CD4-positive, alpha-beta T cell (primary cell): ENCODE data around the gene MPDZ. TPM values are rescaled to one million over a fixed set of nuclear protein-coding genes. Genes with fewer than 3 reads are reported as not detected.

ENCODE experiments used
- ATAC-seq: fragments of 200-7000 bp; cut with Tn5 transposase; one replicate; pipeline ENCODE4 v1.10.0; 2022; ENCODE audit warnings: mild to moderate bottlenecking; ENCODE audit not compliant: poor library complexity
- CTCF ChIA-PET: fragments of 350-600 bp; sonication (Branson Sonifier 250); formaldehyde crosslinking; loops from one replicate; lab custom pipeline; 2021; ENCODE audit warnings: antibody characterized with exemption, inconsistent platforms; lab: Charles Lee
- POLR2A ChIA-PET: fragments of 350-600 bp; sonication (Branson Sonifier 250); formaldehyde crosslinking; loops from one replicate; lab custom pipeline; 2021; ENCODE audit warnings: antibody characterized with exemption, inconsistent platforms; lab: Charles Lee
- DNase-seq, 14 experiments: peaks; one replicate each; pipeline ENCODE4 v3.0.0-alpha.2; 2013 to 2020; ENCODE audit warnings: mixed read lengths in 2 of 14
- H3K27ac ChIP-seq, 2 donors: one replicate each; pipeline versions ENCODE4 v1.5.1 to v1.7.0; 2013; ENCODE audit warnings: low read length in 2 of 2, low read depth in 1 of 2, mild to moderate bottlenecking in 1 of 2
- H3K27me3 ChIP-seq, 2 experiments: 1 replicate in 1 of 2; 2 replicates in 1 of 2; pipeline versions ENCODE4 v1.6.1 to v1.7.0; 2013; ENCODE audit warnings: low read length in 2 of 2, control low read depth in 1 of 2, mild to moderate bottlenecking in 1 of 2, moderate library complexity in 1 of 2; ENCODE audit not compliant: insufficient read depth in 2 of 2, control insufficient read depth in 1 of 2
- H3K36me3 ChIP-seq: one replicate; pipeline ENCODE4 v1.6.1; 2013; ENCODE audit warnings: low read length, control low read depth; ENCODE audit not compliant: insufficient read depth
- H3K4me1 ChIP-seq: one replicate; pipeline ENCODE4 v1.6.1; 2013; ENCODE audit warnings: low read length, control low read depth; ENCODE audit not compliant: insufficient read depth
- H3K4me3 ChIP-seq: one replicate; pipeline ENCODE4 v1.5.1; 2013; ENCODE audit warnings: mild to moderate bottlenecking, low read length, moderate library complexity
- H3K9me3 ChIP-seq, 2 experiments: 1 replicate in 1 of 2; 2 replicates in 1 of 2; pipeline versions ENCODE4 v1.6.1 to v1.7.0; 2013; ENCODE audit warnings: low read length in 2 of 2, mild to moderate bottlenecking in 2 of 2, control low read depth in 1 of 2, moderate library complexity in 1 of 2; ENCODE audit not compliant: control insufficient read depth in 1 of 2, insufficient read depth in 1 of 2
- H3K27ac Mint-ChIP-seq: one replicate; pipeline ENCODE4 v1.8.0; 2020; ENCODE audit warnings: mixed read lengths
- H3K27me3 Mint-ChIP-seq: one replicate; pipeline ENCODE4 v1.8.0; 2021; ENCODE audit warnings: mixed read lengths
- H3K36me3 Mint-ChIP-seq: one replicate; pipeline ENCODE4 v1.8.0; 2021; ENCODE audit warnings: low read depth, mixed read lengths
- H3K4me1 Mint-ChIP-seq: one replicate; pipeline ENCODE4 v1.8.0; 2021; ENCODE audit warnings: low read depth, mixed read lengths
- H3K4me3 Mint-ChIP-seq: one replicate; pipeline ENCODE4 v1.8.0; 2020; ENCODE audit warnings: mild to moderate bottlenecking, mixed read lengths
- H3K9me3 Mint-ChIP-seq: one replicate; pipeline ENCODE4 v1.8.0; 2020; ENCODE audit warnings: mixed read lengths
- intact Hi-C, 2 experiments: fragments of 100-400 bp; cut with DNase I in 1 of 2; cut with micrococcal nuclease in 1 of 2; formaldehyde crosslinking; loops; one replicate each; pipeline versions ENCODE4 v1.15.1 to v1.9.0; 2023 to 2025; cut with DNase I, micrococcal nuclease
- total RNA-seq, 174 experiments: library from RNA in 2 of 174; stranded (reverse) in 2 of 174; gene quantifications; one replicate each; pipeline ENCODE4 v1.2.3 and lab custom pipeline; 2021 to 2026
- TF ChIP-seq, protein P1 (sequence below): fragments of 200-600 bp; IDR thresholded peaks from one replicate; pipeline ENCODE4 v1.8.0; 2022; ENCODE audit warnings: antibody characterized with exemption, mild to moderate bottlenecking

Gene MPDZ
- total RNA-seq, 2 experiments from 2014 or later: not detected

DNA sequence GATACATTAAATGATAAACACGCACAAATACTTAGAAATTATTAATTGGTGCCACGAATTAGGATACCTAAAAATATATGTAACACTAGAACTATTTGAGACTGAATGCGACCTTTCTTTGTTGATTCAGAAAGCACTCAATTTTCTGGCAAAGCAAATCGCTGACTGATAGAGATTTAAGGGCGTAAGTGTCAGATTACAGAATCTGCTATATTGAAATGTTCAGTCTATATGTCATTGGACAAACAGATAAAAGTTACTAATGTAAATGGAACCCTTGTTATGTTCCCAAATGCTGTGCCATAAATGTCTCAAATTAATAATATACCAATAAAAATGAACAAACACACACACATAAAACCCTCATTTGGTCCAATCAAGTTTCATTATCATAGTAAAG, 137.9 kb downstream of the MPDZ start:
- ChIA-PET CTCF (no interaction called here), POLR2A (no interaction called here)
- Histone ChIP-seq H3K4me1 (no peaks in the 10 kb centered on the region), H3K27me3 (no peaks in the 10 kb centered on the region), H3K36me3 (no peaks in the 10 kb centered on the region), H3K4me3 (no peak overlapping the region), H3K9me3 (no peaks in the 10 kb centered on the region), H3K27ac (no peak overlapping the region)
- no peaks in the 10 kb centered on the region for H3K27me3 Mint-ChIP-seq
- intact Hi-C loops: no loop called here
- no peak overlapping the region for H3K4me3 Mint-ChIP-seq
- peaks cover 2% of the 10 kb centered on the region for H3K9me3 Mint-ChIP-seq
- no peaks in the 10 kb centered on the region for H3K36me3 Mint-ChIP-seq
- no peaks in the 10 kb centered on the region for H3K4me1 Mint-ChIP-seq
- TF ChIP-seq, protein P1, sequence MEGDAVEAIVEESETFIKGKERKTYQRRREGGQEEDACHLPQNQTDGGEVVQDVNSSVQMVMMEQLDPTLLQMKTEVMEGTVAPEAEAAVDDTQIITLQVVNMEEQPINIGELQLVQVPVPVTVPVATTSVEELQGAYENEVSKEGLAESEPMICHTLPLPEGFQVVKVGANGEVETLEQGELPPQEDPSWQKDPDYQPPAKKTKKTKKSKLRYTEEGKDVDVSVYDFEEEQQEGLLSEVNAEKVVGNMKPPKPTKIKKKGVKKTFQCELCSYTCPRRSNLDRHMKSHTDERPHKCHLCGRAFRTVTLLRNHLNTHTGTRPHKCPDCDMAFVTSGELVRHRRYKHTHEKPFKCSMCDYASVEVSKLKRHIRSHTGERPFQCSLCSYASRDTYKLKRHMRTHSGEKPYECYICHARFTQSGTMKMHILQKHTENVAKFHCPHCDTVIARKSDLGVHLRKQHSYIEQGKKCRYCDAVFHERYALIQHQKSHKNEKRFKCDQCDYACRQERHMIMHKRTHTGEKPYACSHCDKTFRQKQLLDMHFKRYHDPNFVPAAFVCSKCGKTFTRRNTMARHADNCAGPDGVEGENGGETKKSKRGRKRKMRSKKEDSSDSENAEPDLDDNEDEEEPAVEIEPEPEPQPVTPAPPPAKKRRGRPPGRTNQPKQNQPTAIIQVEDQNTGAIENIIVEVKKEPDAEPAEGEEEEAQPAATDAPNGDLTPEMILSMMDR: no peak
- no peak overlapping the region for H3K27ac Mint-ChIP-seq
- DNase-seq (no peak), ATAC-seq (no peak)

DNA sequence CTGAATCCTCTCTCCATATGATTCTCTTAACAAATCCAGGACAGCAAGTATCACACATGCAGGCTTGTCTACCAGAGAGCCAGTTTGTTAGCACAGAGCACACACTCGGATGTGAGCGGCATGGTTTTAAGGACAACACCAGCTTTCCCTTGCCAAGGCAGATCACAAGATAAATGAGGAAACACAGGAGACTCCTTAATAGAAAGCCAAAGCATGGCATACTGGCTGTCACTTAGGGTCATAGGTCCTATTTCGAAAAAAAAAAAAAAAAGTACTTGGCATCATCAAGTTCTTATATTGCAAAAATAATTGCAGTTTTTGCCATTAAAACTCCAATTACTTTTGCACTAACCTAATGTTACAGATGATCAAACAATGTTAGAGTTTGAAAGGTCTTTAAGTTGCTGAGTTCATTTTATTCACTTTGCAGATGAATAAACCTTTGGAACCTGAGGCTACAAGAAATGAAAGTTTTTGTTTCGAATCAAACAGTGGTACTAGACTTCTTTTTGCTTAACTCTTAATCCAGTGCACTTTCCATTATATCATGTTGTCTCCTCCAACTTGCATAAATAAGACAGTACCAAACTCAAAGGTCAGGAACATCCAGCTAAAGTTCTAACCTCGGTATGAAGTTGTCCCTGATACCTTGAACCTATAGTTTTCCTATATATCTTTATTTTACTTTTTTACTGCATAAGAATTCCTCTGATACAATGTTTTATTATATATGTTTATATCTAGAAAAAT, 138.5 kb downstream of the MPDZ start:
- H3K4me1 ChIP-seq: no peaks in the 10 kb centered on the region
- Mint-ChIP-seq H3K9me3 (peaks cover 2% of the 10 kb centered on the region), H3K4me1 (no peaks in the 10 kb centered on the region), H3K27me3 (no peaks in the 10 kb centered on the region), H3K4me3 (no peak overlapping the region), H3K27ac (no peak overlapping the region), H3K36me3 (no peaks in the 10 kb centered on the region)
- TF ChIP-seq, protein P1: no peak
- peaks cover 0 to 4% of the 10 kb centered on the region in 2 experiments for H3K9me3 ChIP-seq
- no peak overlapping the region for H3K4me3 ChIP-seq
- H3K27ac ChIP-seq: no peak overlapping the region
- ChIA-PET POLR2A (no interaction called here), CTCF (interaction anchor here (0.6 kb wide), 1 partner anchor 142 kb away, joined by 3 read pairs; no protein-coding TSS in a partner anchor)
- no peaks in the 10 kb centered on the region for H3K36me3 ChIP-seq
- ATAC-seq (no peak), DNase-seq (no peak)
- intact Hi-C loops: no loop called here
- no peaks in the 10 kb centered on the region for H3K27me3 ChIP-seq

DNA sequence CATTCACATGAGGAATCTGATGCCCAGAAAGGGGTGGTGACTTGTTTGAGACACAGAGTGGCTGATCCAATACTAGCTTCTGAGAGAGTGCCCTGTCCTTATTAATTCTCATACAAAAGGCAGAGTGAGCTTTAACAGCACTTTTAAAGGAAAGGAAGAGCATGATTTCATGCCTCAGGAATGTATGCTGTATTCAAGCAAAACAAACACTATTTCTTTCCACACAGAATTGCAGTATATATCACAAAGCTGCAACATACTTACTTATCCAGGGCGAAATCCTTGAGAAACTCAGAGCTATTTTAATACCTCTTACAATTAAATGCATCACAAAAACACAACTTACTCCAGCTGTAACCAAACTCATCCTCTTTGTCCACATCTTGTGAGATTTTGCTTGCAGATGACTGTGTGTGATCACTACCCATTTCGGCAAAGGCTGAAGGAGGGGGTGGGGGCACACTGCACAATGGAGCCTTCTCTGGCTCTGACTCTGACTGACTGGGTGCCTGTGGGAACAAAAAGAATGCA, 139.8 kb downstream of the MPDZ start:
- no peaks in the 10 kb centered on the region for H3K27me3 Mint-ChIP-seq
- no peak overlapping the region for H3K4me3 ChIP-seq
- POLR2A ChIA-PET: no interaction called here
- H3K36me3 ChIP-seq: no peaks in the 10 kb centered on the region
- no peaks in the 10 kb centered on the region for H3K4me1 ChIP-seq
- H3K27ac Mint-ChIP-seq: no peak overlapping the region
- peaks cover 0 to 4% of the 10 kb centered on the region in 2 experiments for H3K9me3 ChIP-seq
- no peaks in the 10 kb centered on the region for H3K4me1 Mint-ChIP-seq
- H3K9me3 Mint-ChIP-seq: peaks cover 7% of the 10 kb centered on the region
- TF ChIP-seq, protein P1: no peak
- no peak for ATAC-seq
- H3K27ac ChIP-seq: no peak overlapping the region
- DNase-seq: no peak
- intact Hi-C loops: no loop called here
- CTCF ChIA-PET: interaction anchor here (1.2 kb wide), 1 partner anchor 16 kb away, joined by 3 read pairs; no protein-coding TSS in a partner anchor
- H3K27me3 ChIP-seq: no peaks in the 10 kb centered on the region
- H3K4me3 Mint-ChIP-seq: no peak overlapping the region
- H3K36me3 Mint-ChIP-seq: no peaks in the 10 kb centered on the region
